HG02870 (cell line): ENCODE measurements around the gene SULT1A3.
"Not testable (repeated sequence)": the region's sequence is repeated elsewhere in the genome, so short reads cannot be mapped to it uniquely, and the experiment has no call there.

Experiments used
- ATAC-seq: cut with Tn5 transposase; IDR thresholded peaks from one replicate; pipeline ENCODE4 v1.9.1; 2021; ENCODE audit warnings: mild to moderate bottlenecking, moderate library complexity; ENCODE audit not compliant: unreplicated experiment

The SULT1A3 gene

GRCh38 chr16:30199049-30199448 is at the start of gene SULT1A3:
TSS of gene SULT1A3 (plus strand) at chr16:30199255. CDS start at chr16:30200729, 1,474 bp downstream.
- not testable (repeated sequence) for ATAC-seq

DNA sequence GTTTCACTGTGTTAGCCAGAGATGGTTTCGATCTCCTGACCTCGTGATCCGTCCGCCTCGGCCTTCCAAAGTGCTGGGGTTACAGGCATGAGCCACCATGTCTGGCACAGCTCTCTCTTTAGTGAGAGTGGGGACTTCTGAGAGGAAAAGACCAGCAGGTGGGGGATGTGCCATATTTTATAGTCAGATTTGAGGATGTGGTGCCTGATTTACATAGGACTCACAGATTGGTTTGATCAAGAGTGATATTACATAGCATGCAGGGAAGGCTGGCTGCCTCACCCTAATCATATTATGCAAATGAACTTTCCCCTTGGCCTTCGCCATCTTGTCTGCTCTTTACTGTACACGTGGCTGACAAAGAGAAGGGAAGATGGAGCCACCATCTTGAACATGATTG is 48.0 kb upstream of the SULT1A3 start:
- no peak for ATAC-seq

DNA sequence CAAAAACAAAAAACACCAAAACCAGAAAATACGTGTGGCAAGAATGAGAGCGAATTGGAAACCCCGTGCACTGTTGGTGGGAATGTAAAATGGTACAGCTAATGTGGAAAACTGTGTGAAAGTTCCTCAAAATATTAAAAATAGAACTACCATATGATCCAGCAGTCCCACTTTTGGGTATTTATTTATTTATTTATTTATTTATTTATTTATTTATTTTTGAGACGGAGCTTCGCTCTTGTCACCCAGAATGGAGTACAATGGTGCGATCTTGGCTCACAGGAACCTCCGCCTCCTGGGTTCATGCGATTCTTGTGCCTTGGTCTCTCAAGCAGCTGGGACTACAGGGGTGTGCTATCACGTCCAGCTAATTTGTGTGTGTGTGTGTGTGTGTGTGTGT is 46.5 kb upstream of the SULT1A3 start:
- no peak for ATAC-seq

DNA sequence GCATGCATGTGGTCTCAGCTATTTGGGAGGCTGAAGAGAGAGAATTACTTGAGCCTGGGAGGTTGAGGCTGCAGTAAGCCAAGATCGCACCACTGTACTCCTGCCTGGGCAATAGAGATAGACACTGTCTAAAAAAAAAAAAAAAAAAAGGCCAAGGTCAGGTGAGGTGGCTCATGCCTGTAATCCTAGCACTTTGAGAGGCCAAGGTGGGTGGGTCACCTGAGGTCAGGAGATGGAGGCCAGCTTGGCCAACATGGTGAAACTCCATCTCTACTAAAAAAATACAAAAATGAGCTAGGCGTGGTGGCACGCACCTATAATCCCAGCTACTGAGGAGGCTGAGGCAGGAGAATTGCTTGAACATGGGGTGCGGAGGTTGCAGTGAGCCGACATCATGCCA is 43.9 kb upstream of the SULT1A3 start:
- no peak for ATAC-seq

GRCh38 chr16:30157214-30157613 is 41.8 kb upstream of the SULT1A3 start:
- no peak for ATAC-seq

DNA sequence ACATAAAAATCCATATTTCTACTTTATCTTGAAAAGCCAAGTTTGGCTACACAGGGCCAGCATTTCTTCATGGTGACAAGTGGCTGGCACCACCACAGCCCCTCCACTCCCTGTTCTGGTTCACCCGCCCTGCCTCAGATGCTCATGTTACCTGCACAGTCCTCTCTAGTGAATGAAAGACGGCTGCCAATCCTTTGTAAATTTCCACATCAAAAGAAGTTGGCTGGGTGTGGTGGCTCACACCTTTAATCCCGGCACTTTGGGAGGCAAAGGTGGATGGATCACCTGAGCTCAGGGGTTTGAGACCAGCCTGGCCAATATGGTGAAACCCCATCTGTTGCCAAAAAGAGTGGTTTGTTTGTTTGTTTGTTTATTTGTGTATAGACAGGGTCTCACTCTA is 35.5 kb upstream of the SULT1A3 start:
- no peak for ATAC-seq

DNA sequence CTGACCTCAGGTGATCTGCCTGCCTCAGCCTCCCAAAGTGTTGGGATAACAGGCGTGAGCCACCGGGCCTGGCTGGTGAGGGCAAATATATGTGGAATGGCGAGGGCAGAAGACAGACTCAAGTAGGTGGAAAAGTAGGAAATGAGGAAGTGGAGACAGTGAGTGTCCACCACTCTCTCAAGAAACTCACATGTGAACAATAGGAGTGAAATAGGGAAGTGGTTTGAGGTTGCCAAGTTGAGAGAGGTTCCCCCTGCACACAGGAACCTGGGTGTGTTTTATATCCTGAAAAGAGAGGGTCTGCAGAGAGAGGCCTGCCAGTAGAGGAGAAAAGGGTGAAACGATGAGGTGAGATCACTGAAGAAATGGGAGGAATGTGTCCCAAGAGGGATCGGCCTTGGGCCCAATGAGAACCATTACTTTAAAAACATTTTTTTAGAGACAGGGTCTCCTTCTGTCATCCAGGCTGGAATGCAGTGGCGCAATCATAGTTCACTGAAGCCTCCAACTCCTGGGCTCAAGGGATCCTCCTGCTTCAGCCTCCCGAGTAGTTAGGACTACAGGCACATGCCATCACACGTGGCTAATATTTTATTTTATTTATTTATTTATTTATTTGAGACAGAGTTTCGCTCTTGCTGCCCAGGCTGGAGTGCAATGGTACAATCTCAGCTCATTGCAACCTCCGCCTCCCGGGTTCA is 32.7 kb upstream of the SULT1A3 start:
- no peak for ATAC-seq

- not testable (repeated sequence) for ATAC-seq
These were observed 30.3 kb upstream of the SULT1A3 start for GRCh38 chr16:30168746-30169145.

DNA sequence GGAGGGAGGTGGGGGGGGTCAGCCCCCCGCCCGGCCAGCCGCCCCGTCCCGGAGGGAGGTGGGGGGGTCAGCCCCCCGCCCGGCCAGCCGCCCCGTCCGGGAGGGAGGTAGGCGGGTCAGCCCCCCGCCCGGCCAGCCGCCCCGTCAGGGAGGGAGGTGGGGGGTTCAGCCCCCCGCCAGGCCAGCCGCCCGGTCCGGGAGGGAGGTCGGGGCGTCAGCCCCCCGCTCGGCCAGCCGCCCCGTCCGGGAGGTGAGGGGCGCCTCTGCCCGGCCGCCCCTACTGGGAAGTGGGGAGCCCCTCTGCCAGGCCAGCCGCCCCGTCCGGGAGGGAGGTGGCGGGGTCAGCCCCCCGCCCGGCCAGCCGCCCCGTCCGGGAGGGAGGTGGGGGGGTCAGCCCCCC is 29.6 kb upstream of the SULT1A3 start:
- ATAC-seq = not testable (repeated sequence)

GRCh38 chr16:30170145-30170544 is 28.9 kb upstream of the SULT1A3 start:
- ATAC-seq = not testable (repeated sequence)

- ATAC-seq = no peak
These were observed 26.0 kb upstream of the SULT1A3 start for GRCh38 chr16:30173054-30173453.

GRCh38 chr16:30176876-30177275 is 22.2 kb upstream of the SULT1A3 start:
- not testable (repeated sequence) for ATAC-seq

- no peak for ATAC-seq
These were observed 19.9 kb upstream of the SULT1A3 start for GRCh38 chr16:30179195-30179594.

DNA sequence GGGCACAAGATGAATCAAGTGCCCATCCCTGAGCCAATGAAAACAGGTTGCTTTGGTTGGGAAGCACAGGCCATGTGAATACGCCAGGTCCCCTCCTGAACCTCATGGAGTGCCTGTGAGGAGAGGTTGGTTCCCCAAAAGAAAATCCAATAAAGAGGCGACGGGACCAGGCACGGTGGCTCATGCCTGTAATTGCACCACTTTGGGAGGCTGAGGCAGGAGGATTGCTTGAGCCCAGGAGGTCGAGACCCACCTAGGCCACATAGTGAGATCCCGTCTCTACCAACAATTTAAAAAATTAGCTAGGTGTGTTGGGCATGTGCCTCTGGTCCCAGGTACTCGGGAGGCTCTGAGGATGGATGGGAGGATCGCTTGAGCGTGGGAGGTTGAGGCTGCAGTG is 19.1 kb upstream of the SULT1A3 start:
- no peak for ATAC-seq

DNA sequence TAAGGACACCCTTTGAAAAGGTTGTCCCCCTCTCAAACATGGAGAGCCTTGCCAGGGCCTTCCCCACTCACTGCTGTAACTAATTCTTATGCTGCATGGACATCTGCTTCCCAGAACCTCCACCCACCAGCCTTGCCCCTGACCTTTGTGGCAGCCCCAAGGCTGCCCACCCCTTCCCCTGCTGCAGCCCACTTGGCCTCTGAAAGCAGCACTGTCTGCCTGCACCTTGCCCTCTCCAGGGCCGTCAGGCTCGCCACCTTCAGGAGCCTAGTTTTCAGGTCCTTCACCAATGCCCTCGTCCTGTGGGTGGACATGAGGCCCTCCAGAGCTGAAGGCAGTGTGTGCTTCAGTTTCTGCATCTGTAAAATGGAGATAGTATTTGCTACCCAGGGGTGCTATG is 18.3 kb upstream of the SULT1A3 start:
- no peak for ATAC-seq

- peak; percentile 44 for ATAC-seq
These were observed 15.6 kb upstream of the SULT1A3 start, which contains the start of gene CORO1A for GRCh38 chr16:30183233-30184095. TSS of gene CORO1A (plus strand) at chr16:30183602. CDS start at chr16:30185210, 1,608 bp downstream.

DNA sequence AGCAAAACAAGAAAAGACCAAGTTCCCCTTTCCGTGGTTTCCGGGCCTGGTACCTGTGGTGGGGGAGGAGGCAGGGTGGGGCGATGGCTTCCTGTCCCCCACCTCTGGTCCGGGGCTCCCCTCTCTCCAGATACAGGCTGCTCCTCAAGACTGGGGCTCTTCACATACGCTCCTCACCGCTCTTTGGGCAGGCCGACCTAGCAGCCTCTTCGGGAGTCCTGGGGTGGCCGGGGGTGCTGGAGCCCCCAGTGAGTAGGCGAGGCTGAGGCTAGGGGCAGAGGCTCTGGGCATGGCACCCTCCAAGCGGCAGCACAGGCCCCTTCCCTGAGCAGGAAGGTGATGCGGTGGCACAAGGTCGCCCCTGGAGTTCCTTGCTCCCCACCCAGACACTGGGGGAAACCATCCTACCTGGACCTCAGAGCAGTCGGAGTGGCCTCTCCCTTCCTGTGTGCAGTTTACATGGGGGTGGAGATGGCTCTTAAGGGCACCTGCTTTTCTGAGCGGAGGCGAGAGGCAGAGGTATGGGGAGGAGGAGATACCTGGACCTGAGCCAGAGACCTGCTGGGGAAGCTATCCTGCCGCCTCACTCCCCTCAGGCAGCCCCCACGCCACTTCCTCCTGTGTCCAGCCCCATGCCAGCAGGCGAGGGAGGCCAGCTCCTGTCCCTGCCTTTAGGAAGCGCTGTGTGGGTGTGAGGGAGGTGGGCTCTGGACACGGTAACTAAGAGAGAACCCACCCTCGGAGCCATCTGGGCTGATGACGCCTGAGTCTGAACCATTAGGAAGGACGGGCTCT is 14.8 kb upstream of the SULT1A3 start:
- ATAC-seq = peak; percentile 33

DNA sequence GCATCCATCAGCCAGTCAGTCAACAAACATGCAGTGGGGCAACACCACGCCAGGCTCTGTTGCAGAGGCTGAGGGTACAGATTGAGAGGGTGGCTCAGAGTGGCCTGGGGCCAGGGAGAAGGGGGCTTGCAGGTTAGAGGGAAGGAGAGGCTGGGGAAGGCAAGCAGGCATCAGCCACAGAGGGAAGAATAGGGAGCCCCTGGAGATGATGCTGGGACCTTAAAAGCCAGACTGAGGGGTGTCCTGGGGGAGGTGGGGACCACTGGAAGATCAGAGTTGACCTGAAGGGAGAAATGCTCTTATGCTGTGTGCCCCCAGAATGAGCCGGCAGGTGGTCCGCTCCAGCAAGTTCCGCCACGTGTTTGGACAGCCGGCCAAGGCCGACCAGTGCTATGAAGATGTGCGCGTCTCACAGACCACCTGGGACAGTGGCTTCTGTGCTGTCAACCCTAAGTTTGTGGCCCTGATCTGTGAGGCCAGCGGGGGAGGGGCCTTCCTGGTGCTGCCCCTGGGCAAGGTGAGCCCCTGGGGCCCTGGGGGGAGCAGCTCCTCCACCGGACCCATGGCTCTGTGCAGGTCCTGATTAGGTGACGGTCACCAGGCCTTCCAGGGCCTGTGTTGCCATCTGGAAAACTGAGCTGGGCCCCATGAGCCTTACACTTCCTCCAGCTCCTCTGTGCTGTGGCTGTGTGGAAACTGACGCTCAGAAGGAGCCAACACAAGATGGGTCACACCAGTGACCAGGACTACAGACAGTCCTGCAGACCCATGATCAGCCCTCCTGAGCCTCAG is 14.0 kb upstream of the SULT1A3 start:
- ATAC-seq = no peak

- peak; percentile 28 for ATAC-seq
These were observed 13.2 kb upstream of the SULT1A3 start for GRCh38 chr16:30185683-30186421.

DNA sequence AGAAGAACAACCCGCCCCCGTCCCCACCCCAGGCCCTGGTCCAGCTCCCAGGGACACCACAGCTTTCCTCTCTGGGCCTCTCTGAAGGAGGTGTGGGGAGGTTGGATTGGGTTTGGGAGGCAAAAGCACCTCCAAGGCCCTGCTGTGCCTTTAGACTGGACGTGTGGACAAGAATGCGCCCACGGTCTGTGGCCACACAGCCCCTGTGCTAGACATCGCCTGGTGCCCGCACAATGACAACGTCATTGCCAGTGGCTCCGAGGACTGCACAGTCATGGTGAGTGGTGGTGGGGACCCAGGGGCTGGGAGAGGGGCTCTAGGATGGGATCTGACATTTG is 12.6 kb upstream of the SULT1A3 start:
- no peak for ATAC-seq
